Left ventricle myocardium inferior (tissue), 1 donor: ENCODE results near the gene PGLYRP4. TPM values are rescaled to one million over a fixed set of nuclear protein-coding genes. Genes with fewer than 3 reads are reported as not detected.
"Not testable (repeated sequence)": the region's sequence is repeated elsewhere in the genome, so short reads cannot be mapped to it uniquely, and the experiment has no call there.

Experiments
- DNase-seq: peaks from one replicate; pipeline ENCODE4 v3.0.0-alpha.2; 2020
- H3K27ac ChIP-seq: fragments of 200-600 bp; replicated peaks from 2 replicates; pipeline ENCODE4 v1.8.0; 2021
- H3K27me3 ChIP-seq: fragments of 200-600 bp; 2 replicates; pipeline ENCODE4 v1.8.0; 2021; ENCODE audit warnings: low read depth
- H3K36me3 ChIP-seq: fragments of 200-600 bp; 2 replicates; pipeline ENCODE4 v1.8.0; 2021
- H3K4me1 ChIP-seq: fragments of 200-600 bp; 2 replicates; pipeline ENCODE4 v1.8.0; 2021
- H3K4me3 ChIP-seq: fragments of 200-600 bp; 2 replicates; pipeline ENCODE4 v1.8.0; 2021; ENCODE audit warnings: mild to moderate bottlenecking, moderate library complexity
- H3K9me3 ChIP-seq: fragments of 200-600 bp; replicated peaks from 2 replicates; pipeline ENCODE4 v1.8.0; 2021
- CTCF ChIP-seq: fragments of 200-600 bp; IDR thresholded peaks from 2 replicates; pipeline ENCODE4 v1.8.0; 2021; ENCODE audit warnings: antibody characterized with exemption, mild to moderate bottlenecking, borderline replicate concordance
- intact Hi-C: fragments of 100-400 bp; cut with micrococcal nuclease; formaldehyde crosslinking; loops from one replicate; pipeline ENCODE4 v1.11.0; 2022
- total RNA-seq: library from RNA; stranded (reverse); fragmentation: NEBNext Ultra II Directional; extraction: Animal tissue kit (Norgen Biotek cat#: 25700); gene quantifications from one replicate; pipeline ENCODE4 v1.2.1, GENCODE V29; 2021
- donor health status: DM: no; HTN: yes; CAD: no; lungs with severe emphysema.

PGLYRP4 gene
- total RNA-seq, 1 donor from 2014 or later = not detected

GRCh38 chr1:153349363-153350320 lies 1.0 kb upstream of the PGLYRP4 start:
- Histone ChIP-seq H3K9me3 (no peaks in the 10 kb centered on the region), H3K27ac (no peak overlapping the region), H3K27me3 (peaks cover 79% of the 10 kb centered on the region), H3K4me3 (no peak overlapping the region), H3K36me3 (no peaks in the 10 kb centered on the region), H3K4me1 (no peaks in the 10 kb centered on the region)
- TF ChIP-seq CTCF = no peak
- intact Hi-C loops = loop anchor here (5.0 kb wide), 1 partner anchor 148 kb away; no protein-coding TSS in a partner anchor
- DNase-seq = no peak

GRCh38 chr1:153347856-153348255 lies 785 bp downstream of the PGLYRP4 start:
- no peaks in the 10 kb centered on the region for H3K36me3 ChIP-seq
- DNase-seq = no peak

GRCh38 chr1:153347049-153347448 lies 1.6 kb downstream of the PGLYRP4 start:
- intact Hi-C loops, H3K27ac ChIP-seq, H3K9me3 ChIP-seq, H3K4me1 ChIP-seq, H3K36me3 ChIP-seq, DNase-seq, H3K4me3 ChIP-seq: not testable (repeated sequence)
- H3K27me3 ChIP-seq = peaks cover 74% of the 10 kb centered on the region

More at GRCh38 chr1:153347856-153348255, 785 bp downstream of the PGLYRP4 start:
- Histone ChIP-seq H3K4me1 (no peaks in the 10 kb centered on the region), H3K27ac (no peak overlapping the region), H3K27me3 (peaks cover 71% of the 10 kb centered on the region), H3K9me3 (no peaks in the 10 kb centered on the region), H3K4me3 (no peak overlapping the region)
- TF ChIP-seq CTCF = no peak
- intact Hi-C loops = no loop called here

- Histone ChIP-seq H3K9me3 (no peaks in the 10 kb centered on the region), H3K36me3 (no peaks in the 10 kb centered on the region), H3K27ac (no peak overlapping the region), H3K4me3 (no peak overlapping the region), H3K4me1 (no peaks in the 10 kb centered on the region), H3K27me3 (peaks cover 74% of the 10 kb centered on the region)
- intact Hi-C loops = no loop called here
- DNase-seq = no peak
- no peak for TF ChIP-seq CTCF
Observed at GRCh38 chr1:153346077-153346723, 2.4 kb downstream of the PGLYRP4 start.

GRCh38 chr1:153345187-153346076 lies 3.2 kb downstream of the PGLYRP4 start:
- Histone ChIP-seq H3K36me3 (no peaks in the 10 kb centered on the region), H3K27me3 (peaks cover 73% of the 10 kb centered on the region), H3K4me3 (no peak overlapping the region), H3K9me3 (no peaks in the 10 kb centered on the region), H3K27ac (no peak overlapping the region), H3K4me1 (no peaks in the 10 kb centered on the region)
- intact Hi-C loops = no loop called here
- TF ChIP-seq CTCF = no peak
- DNase-seq = no peak
